K562 (cell line): ENCODE results near the gene MATN1. TPM values are rescaled to one million over a fixed set of nuclear protein-coding genes. Genes with fewer than 3 reads are reported as not detected.

Experiments used
- ATAC-seq: fragments of 200-7000 bp; cut with Tn5 transposase; 3 replicates; pipeline ENCODE4 v1.9.1; 2020; ENCODE audit warnings: moderate library complexity
- BruUV-seq: library from RNA; stranded (reverse); fragments of 400-500 nt; replicated peaks from 2 replicates; lab custom pipeline; 2021; lab: Mats Ljungman, UMichigan
- CTCF ChIA-PET: fragments of 300-600 bp; formaldehyde crosslinking; extraction: SDS; loops from one replicate; lab custom pipeline; 2021; ENCODE audit warnings: low intra/inter-chr PET ratio; lab: Yijun Ruan, JAX
- POLR2A ChIA-PET: fragments of 300-600, 350-650 bp; sonication (Branson Sonifier 250); formaldehyde crosslinking; extraction: SDS; loops from one replicate; lab custom pipeline; 2021; ENCODE audit warnings: antibody characterized with exemption, inconsistent platforms; lab: Yijun Ruan, JAX
- DNase-seq, 4 experiments: peaks; one replicate each; pipeline versions ENCODE4 v3.0.0 to v3.0.0-alpha.2; 2011 to 2018; ENCODE audit warnings: low spot score in 3 of 4, mixed read lengths in 3 of 4; ENCODE audit errors: extremely low read depth in 1 of 4
- FAIRE-seq: peaks from 2 replicates; lab custom pipeline; 2011; peaks lifted over from hg19 to GRCh38; lab: Jason Lieb, UNC
- H2AFZ ChIP-seq: 2 replicates; pipeline ENCODE4 v1.6.0; 2011; ENCODE audit warnings: low read depth, low read length, control low read depth, inconsistent platforms
- H3K27ac ChIP-seq: fragments of 200-600 bp; 3 replicates; pipeline ENCODE4 v1.8.0; 2011; ENCODE audit warnings: low read depth, mild to moderate bottlenecking, control low read depth, inconsistent platforms, low read length, moderate library complexity, mixed read lengths; ENCODE audit errors: extremely low read depth
- H3K27me3 ChIP-seq, 2 experiments: fragments of 300-600 bp in 1 of 2; 2 replicates in 1 of 2; 3 replicates in 1 of 2; pipeline versions ENCODE4 v1.6.0 to v1.8.0; 2011; ENCODE audit warnings: inconsistent platforms in 2 of 2, low read length in 2 of 2, mild to moderate bottlenecking in 1 of 2, mixed read lengths in 1 of 2, moderate library complexity in 1 of 2; ENCODE audit not compliant: control insufficient read depth in 2 of 2, insufficient read depth in 2 of 2
- H3K36me3 ChIP-seq: fragments of 300-600 bp; 3 replicates; pipeline ENCODE4 v1.8.0; 2011; ENCODE audit warnings: mild to moderate bottlenecking, low read length, inconsistent platforms; ENCODE audit not compliant: control insufficient read depth, insufficient read depth
- H3K4me1 ChIP-seq, 2 experiments: fragments of 200-600 bp in 1 of 2; replicated peaks in 1 of 2; 2 replicates in 1 of 2; 3 replicates in 1 of 2; pipeline versions ENCODE4 v1.5.1 to v1.8.0; 2011; ENCODE audit warnings: inconsistent platforms in 2 of 2, low read length in 2 of 2, mild to moderate bottlenecking in 1 of 2, mixed read lengths in 1 of 2, moderate library complexity in 1 of 2; ENCODE audit not compliant: control insufficient read depth in 2 of 2, insufficient read depth in 2 of 2
- H3K4me2 ChIP-seq: 2 replicates; pipeline ENCODE4 v1.6.1; 2011; ENCODE audit warnings: low read length, control low read depth, inconsistent platforms, mixed read lengths; ENCODE audit not compliant: insufficient read depth
- H3K4me3 ChIP-seq: fragments of 200-600 bp; sonication (generic), shearing (Covaris generic); 2 replicates; pipeline ENCODE4 v1.5.1; 2016; ENCODE audit warnings: control low read depth, inconsistent platforms
- H3K79me2 ChIP-seq: fragments of 200-600 bp; 3 replicates; pipeline ENCODE4 v1.8.0; 2011; ENCODE audit warnings: low read length, inconsistent platforms; ENCODE audit not compliant: control insufficient read depth, insufficient read depth
- H3K9ac ChIP-seq, 2 experiments: 2 replicates each; pipeline versions ENCODE4 v1.6.0 to v1.6.1; 2011; ENCODE audit warnings: low read depth in 2 of 2, low read length in 2 of 2, control low read depth in 1 of 2, inconsistent platforms in 1 of 2, mild to moderate bottlenecking in 1 of 2, mixed read lengths in 1 of 2; ENCODE audit not compliant: insufficient read depth in 1 of 2
- H3K9me1 ChIP-seq: one replicate; pipeline ENCODE4 v1.6.0; 2011; ENCODE audit warnings: inconsistent platforms, mild to moderate bottlenecking, low read length, moderate library complexity; ENCODE audit not compliant: control insufficient read depth, insufficient read depth
- H3K9me3 ChIP-seq: replicated peaks from 2 replicates; pipeline ENCODE4 v1.5.1; 2011; ENCODE audit warnings: low read depth, low read length, inconsistent platforms; ENCODE audit not compliant: control insufficient read depth, insufficient read depth
- H4K20me1 ChIP-seq: replicated peaks from 2 replicates; pipeline ENCODE4 v1.6.1; 2011; ENCODE audit warnings: low read length, inconsistent platforms, mixed read lengths; ENCODE audit not compliant: control insufficient read depth, insufficient read depth
- E2F1 ChIP-seq: sonication (generic); formaldehyde crosslinking; IDR thresholded peaks from 2 replicates; pipeline ENCODE4 v1.8.1; 2023; ENCODE audit warnings: mild to moderate bottlenecking, missing genetic modification reagents, moderate library complexity
- E2F6 ChIP-seq, 2 experiments: IDR thresholded peaks; 2 replicates each; pipeline ENCODE4 v1.6.1; 2011; ENCODE audit warnings: borderline replicate concordance in 1 of 2, control low read depth in 1 of 2, low read depth in 1 of 2, low read length in 1 of 2, mild to moderate bottlenecking in 1 of 2, mixed read lengths in 1 of 2, moderate library complexity in 1 of 2; ENCODE audit not compliant: insufficient read depth in 1 of 2, insufficient read length in 1 of 2, poor library complexity in 1 of 2, severe bottlenecking in 1 of 2; ENCODE audit errors: extremely low read depth in 1 of 2
- EGR1 ChIP-seq: fragments of 450-650 bp; conservative IDR thresholded peaks from 2 replicates; pipeline ENCODE4 v1.6.1; 2017; ENCODE audit warnings: mild to moderate bottlenecking
- FOXK2 ChIP-seq, 2 experiments: fragments of 450-650 bp; IDR thresholded peaks in 1 of 2; conservative IDR thresholded peaks in 1 of 2; 2 replicates each; pipeline ENCODE4 v1.6.1; 2016; ENCODE audit warnings: low read depth in 2 of 2, mild to moderate bottlenecking in 1 of 2
- MAZ ChIP-seq, 2 experiments: fragments of 450-650 bp in 1 of 2; sonication (generic) in 1 of 2; formaldehyde crosslinking; IDR thresholded peaks in 1 of 2; conservative IDR thresholded peaks in 1 of 2; 2 replicates each; pipeline versions ENCODE4 v1.4.0 to v1.5.0; 2020; ENCODE audit warnings: mild to moderate bottlenecking in 1 of 2, missing genetic modification reagents in 1 of 2
- MBD2 ChIP-seq: sonication (generic); IDR thresholded peaks from 2 replicates; pipeline ENCODE4 v1.6.1; 2016; ENCODE audit warnings: low read depth, borderline replicate concordance
- MTA1 ChIP-seq: fragments of 450-650 bp; IDR thresholded peaks from 2 replicates; pipeline ENCODE4 v1.6.1; 2017; ENCODE audit warnings: borderline replicate concordance
- NEUROD1 ChIP-seq: fragments of 150-350 bp; IDR thresholded peaks from 2 replicates; pipeline ENCODE4 v1.6.1; 2014; ENCODE audit warnings: borderline replicate concordance, low read length, low read depth; ENCODE audit not compliant: partially characterized antibody
- PKNOX1 ChIP-seq: fragments of 450-650 bp; IDR thresholded peaks from 2 replicates; pipeline ENCODE4 v1.6.1; 2016
- SP1 ChIP-seq: sonication (generic); formaldehyde crosslinking; IDR thresholded peaks from 2 replicates; pipeline ENCODE4 v1.8.1; 2022; ENCODE audit warnings: mild to moderate bottlenecking, missing genetic modification reagents
- XRCC5 ChIP-seq: fragments of 200-400 bp; formaldehyde crosslinking; IDR thresholded peaks from 2 replicates; pipeline ENCODE4 v1.6.1; 2017; ENCODE audit warnings: low read depth, mild to moderate bottlenecking, low read length
- ZFP30 ChIP-seq: fragments of 250-450 bp; sonication (Bioruptor Pico); IDR thresholded peaks from 2 replicates; pipeline ENCODE4 v1.8.0; 2022; ENCODE audit warnings: moderate library complexity, mild to moderate bottlenecking, inconsistent platforms, borderline replicate concordance
- ZFP36 ChIP-seq: fragments of 150-350 bp; IDR thresholded peaks from 2 replicates; pipeline ENCODE4 v1.6.1; 2018; ENCODE audit warnings: low read length, low read depth; ENCODE audit not compliant: partially characterized antibody
- ZNF740 ChIP-seq, 3 experiments: fragments of 200-800 bp in 1 of 3; sonication (Bioruptor generic) in 1 of 3; sonication (generic) in 1 of 3; formaldehyde crosslinking in 1 of 3; IDR thresholded peaks; 2 replicates each; pipeline versions ENCODE4 v1.6.1 to v1.8.0; 2016 to 2022; ENCODE audit warnings: mild to moderate bottlenecking in 2 of 3, missing compliant biosample characterization in 2 of 3, missing genetic modification characterization in 2 of 3, missing genetic modification reagents in 1 of 3
- ZNF76 ChIP-seq: fragments of 250-450 bp; sonication (Bioruptor Pico); IDR thresholded peaks from 2 replicates; pipeline ENCODE4 v1.4.0; 2020; ENCODE audit warnings: mild to moderate bottlenecking, moderate library complexity, borderline replicate concordance
- WGBS: fragments of 100-300 bp; shearing (Covaris generic); methylation state at CpG from one replicate; pipeline ENCODE4 v1.1.6; 2016; ENCODE audit warnings: low coverage, mixed read lengths; ENCODE audit not compliant: insufficient coverage; ENCODE audit errors: missing lambda C conversion rate; 5-methylcytosine and 5-hydroxymethylcytosine counted together
- in situ Hi-C: fragments of 300-500 bp; cut with MboI; formaldehyde crosslinking; loops from 4 replicates; pipeline ENCODE4 v1.15.0; 2018; ENCODE audit warnings: inconsistent platforms, mixed read lengths
- intact Hi-C: fragments of 100-400 bp; cut with micrococcal nuclease; formaldehyde crosslinking; loops from 2 replicates; pipeline ENCODE4 v1.14.2; 2022
- polyA plus RNA-seq, 8 experiments: library from polyadenylated mRNA; depleted of rRNA in 4 of 8; stranded (reverse) in 5 of 8; unstranded in 3 of 8; fragments of >200 nt; fragmentation: Nextera tagmentation in 2 of 8; fragmentation: Illumina TruSeq in 1 of 8; extraction: Ambion mirVana in 2 of 8; extraction: Trizol in 1 of 8; gene quantifications; 2 replicates each; pipeline versions ENCODE4 v1.2.1 to v1.2.3, GENCODE V29; 2011 to 2014; ENCODE audit warnings: inconsistent platforms in 1 of 8, missing spikeins in 1 of 8
- total RNA-seq, 7 experiments: library from RNA; depleted of rRNA in 6 of 7; stranded (reverse); fragments of >200 nt in 6 of 7; fragmentation: Illumina TruSeq in 2 of 7; extraction: Trizol in 2 of 7; gene quantifications; 2 replicates each; pipeline versions ENCODE4 v1.2.1 to v1.2.3, GENCODE V29; 2011 to 2021; ENCODE audit warnings: low replicate concordance in 1 of 7

Gene MATN1
- total and polyA plus RNA-seq, 9 of the 15 experiments (the other 6 are each of a cell fraction or from before 2014, with no cell fraction given) = 0.10 to 2.3 (median 1.2) TPM

- Histone ChIP-seq H3K4me2 (peak overlapping the region; percentile 67), H3K79me2 (peaks cover 44% of the 10 kb centered on the region), H3K9ac (peak overlapping the region; percentile 50 to 89; a peak in 3 of 4 replicates), H3K36me3 (peaks cover 25% of the 10 kb centered on the region), H3K27ac (peak overlapping the region; percentile 63), H3K9me3 (peaks cover 9% of the 10 kb centered on the region), H4K20me1 (no peaks in the 10 kb centered on the region), H3K4me3 (peak overlapping the region; percentile 42), H2AFZ (peak overlapping the region; percentile 75), H3K4me1 (peaks cover 37 to 61% of the 10 kb centered on the region in 2 experiments), H3K27me3 (no peaks in the 10 kb centered on the region), H3K9me1 (no peaks in the 10 kb centered on the region)
- ATAC-seq (peak; percentile 89), FAIRE-seq (peak; percentile 97), DNase-seq (peak; percentile 90 to 100 (median 96))
- intact Hi-C loops (loop anchor here (2.0 kb wide), 1 partner anchor 51 kb away; no protein-coding TSS in a partner anchor), in situ Hi-C loops (loop anchor here (5.0 kb wide), 2 partner anchors 59 to 194 kb away; no protein-coding TSS in a partner anchor)
- WGBS = 3% methylated on average over 19 of the region's 50 CpGs
- no TSS peak for BruUV-seq
- CTCF ChIA-PET = interaction anchor here (0.6 to 9.0 kb wide), 5 partner anchors 61 to 695 kb away, joined by 3 to 187 read pairs (median 19); partner anchors contain the start of gene SERINC2
- POLR2A ChIA-PET = interaction anchor here (0.6 to 5.2 kb wide), 21 partner anchors 9 to 596 kb away, joined by 3 to 117 read pairs (median 4); no protein-coding TSS in a partner anchor
- TF ChIP-seq FOXK2 (conservative IDR thresholded peaks at IDR 0.05 in 1 of 2, IDR thresholded peaks at IDR 0.05 in 1 of 2; ENCODE audit: low read depth in 2 of 2) = peak in 1 of 2 experiments; percentile 72; a peak in 1 of 4 replicates
- TF ChIP-seq NEUROD1 = no peak
- TF ChIP-seq ZNF76 = no peak
- peak; percentile 73 for TF ChIP-seq E2F1 (CRISPR knock-in tag)
- TF ChIP-seq MTA1 = no peak
- TF ChIP-seq SP1 (CRISPR knock-in tag) = peak; percentile 81
- peak; percentile 8 for TF ChIP-seq ZFP36
- TF ChIP-seq E2F6 (IDR thresholded peaks at IDR 0.05; ENCODE audit: borderline replicate concordance in 1 of 2, extremely low read depth in 1 of 2, insufficient read depth in 1 of 2, insufficient read length in 1 of 2, low read depth in 1 of 2, low read length in 1 of 2, poor library complexity in 1 of 2, severe bottlenecking in 1 of 2) = peak in 1 of 2 experiments; percentile 49
- TF ChIP-seq PKNOX1 = peak; percentile 71
- no peak for TF ChIP-seq ZFP30 (CRISPR knock-in tag)
- no peak; the same call in 1 of the 2 replicates for TF ChIP-seq ZNF740 (CRISPR knock-in tag; IDR thresholded peaks at IDR 0.05)
- TF ChIP-seq ZNF740 (tag; IDR thresholded peaks at IDR 0.05) = peak in 1 of 2 experiments; percentile 91; a peak in 2 of 4 replicates
- TF ChIP-seq MBD2 = 0 out of 2 replicates have a peak, but pooled peaks have one; percentile 5
- peak in 1 of 2 experiments; percentile 77; a peak in 2 of 4 replicates for TF ChIP-seq MAZ (CRISPR knock-in tag; conservative IDR thresholded peaks at IDR 0.05 in 1 of 2, IDR thresholded peaks at IDR 0.05 in 1 of 2)
- TF ChIP-seq EGR1 = peak; percentile 14
- TF ChIP-seq XRCC5 = peak; percentile 47; the same call in 1 of the 2 replicates
Measured at GRCh38 chr1:30718091-30718635, 5.2 kb downstream of the MATN1 start.
